Dermis lymphatic vessel endothelial cell (primary cell): Measurements from ENCODE around the gene PPP4R3A. TPM values are rescaled to one million over a fixed set of nuclear protein-coding genes. Genes with fewer than 3 reads are reported as not detected.

ENCODE experiments used
- total RNA-seq: library from RNA; depleted of rRNA; stranded (reverse); fragments of >200 nt; gene quantifications from 2 replicates; pipeline ENCODE4 v1.2.1, GENCODE V29; 2014

Gene PPP4R3A
- total RNA-seq, result 78.5 and 85.9 TPM in 2 replicates

DNA sequence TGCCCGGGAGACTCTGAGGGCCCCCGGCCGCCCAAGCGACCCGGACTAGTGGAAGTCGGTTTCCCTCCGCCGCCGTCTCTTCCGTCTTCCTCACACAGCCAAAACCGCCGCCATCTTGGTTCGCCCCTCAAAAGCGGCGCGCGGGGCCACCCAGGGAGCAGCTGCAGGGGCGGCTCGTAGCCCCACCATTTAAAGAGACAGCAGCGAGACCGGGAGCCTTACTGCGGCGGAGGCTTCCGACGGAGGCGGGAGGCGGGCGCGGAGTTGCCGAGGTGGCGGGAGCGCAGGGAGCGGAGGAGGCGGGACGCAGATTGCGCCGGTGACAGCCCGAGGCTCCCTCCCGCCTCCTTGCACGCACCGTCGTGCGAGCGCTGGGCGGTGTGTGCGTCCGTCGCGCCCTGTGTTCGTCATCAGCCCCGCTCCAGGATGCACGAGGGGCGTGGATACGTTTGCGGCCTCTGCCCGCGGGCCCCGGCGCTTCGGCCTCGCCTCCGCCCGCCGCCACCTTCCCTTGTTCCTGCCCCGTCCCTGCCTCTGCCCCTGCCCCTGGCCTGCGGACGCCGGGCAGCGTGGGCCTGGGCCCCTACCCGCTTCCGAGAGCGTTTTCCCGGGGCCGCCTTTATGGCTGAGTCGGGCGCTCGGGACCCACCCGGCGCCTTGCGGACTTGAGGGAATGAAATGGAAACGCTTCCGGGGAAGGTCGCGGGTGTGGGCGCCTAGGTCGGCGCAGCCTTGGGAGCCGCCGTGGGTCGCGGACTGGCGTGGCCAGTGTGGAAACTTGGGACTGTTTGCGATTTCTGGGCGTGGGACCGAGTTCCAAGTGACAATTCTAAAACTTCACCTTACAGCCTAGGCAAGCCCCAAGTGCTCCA lies at the start of gene PPP4R3A:
Gene PPP4R3A (minus strand): TSS at position 140 of the 872 bp plus-strand sequence. CDS start 663 bp downstream, outside the sequence.

DNA sequence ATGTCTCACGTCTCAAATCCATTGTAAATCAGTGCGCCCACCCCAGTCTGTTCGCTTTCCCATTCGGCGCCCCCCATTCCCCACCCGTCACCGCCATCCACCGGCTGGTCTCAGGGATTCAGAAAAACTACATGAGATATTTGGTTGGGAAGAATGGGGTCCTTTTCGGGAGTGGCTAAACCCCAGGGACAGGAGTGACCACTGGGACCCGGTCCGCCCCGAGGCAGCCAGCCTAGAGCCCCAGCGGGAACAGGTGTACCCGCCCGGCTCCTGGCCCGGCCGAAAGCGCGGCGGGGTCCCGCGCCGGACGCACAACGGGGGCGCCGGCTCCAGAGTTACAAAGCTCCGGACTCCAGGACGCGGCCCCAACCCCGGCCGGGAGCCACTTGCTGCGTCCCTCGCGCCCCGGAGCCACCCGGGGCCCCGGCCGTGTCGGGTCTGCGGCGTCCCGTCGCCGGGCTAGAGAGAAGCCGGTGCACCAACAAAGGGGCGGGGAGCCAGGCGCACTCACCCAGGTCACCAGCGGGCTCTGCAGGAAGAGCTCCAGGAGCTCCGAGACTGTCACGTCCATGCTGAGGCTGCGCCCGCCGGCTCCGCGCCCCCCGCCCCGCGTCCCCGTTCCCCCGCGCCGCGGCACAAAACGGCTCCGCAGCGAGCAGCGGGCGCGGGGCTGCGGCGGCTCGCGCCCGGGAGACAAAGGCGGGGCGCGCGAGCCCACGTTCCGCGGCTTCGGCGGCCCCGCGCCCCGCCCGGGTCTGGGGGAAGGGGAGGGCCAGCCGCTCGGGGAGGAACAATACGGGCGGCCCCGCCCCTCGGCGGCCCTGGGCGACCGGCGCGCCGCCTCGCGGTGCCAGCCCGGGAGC lies 92.8 kb downstream of the PPP4R3A start, which contains the start of gene CCDC88C:
Gene CCDC88C (minus strand): TSS at position 701 of the 863 bp plus-strand sequence. CDS start 130 bp downstream, at position 571.

Other genes starting within 250 kb of the PPP4R3A start
- gene CCDC88C, start 92.5 kb downstream of the PPP4R3A start, total RNA-seq, result 11.3 and 11.5 TPM in 2 replicates
- gene CATSPERB, start 221.8 kb upstream of the PPP4R3A start, total RNA-seq, result 0.52 and 0.76 TPM in 2 replicates